Suprapubic skin (tissue), 4 donors: Measurements from ENCODE around the gene OSGIN1. TPM values are rescaled to one million over a fixed set of nuclear protein-coding genes. Genes with fewer than 3 reads are reported as not detected.

Experiments used
- DNase-seq, 2 donors: peaks; one replicate each; pipeline ENCODE4 v3.0.0-alpha.2; 2019; ENCODE audit warnings: low spot score in 2 of 2
- H3K27ac ChIP-seq: fragments of 200-600 bp; sonication (generic); one replicate; pipeline ENCODE4 v1.5.1; 2019
- H3K27me3 ChIP-seq: fragments of 200-600 bp; sonication (generic); one replicate; pipeline ENCODE4 v1.5.1; 2019
- H3K36me3 ChIP-seq: fragments of 200-600 bp; sonication (generic); one replicate; pipeline ENCODE4 v1.5.1; 2019
- H3K4me1 ChIP-seq: fragments of 200-600 bp; sonication (generic); one replicate; pipeline ENCODE4 v1.5.1; 2019
- H3K4me3 ChIP-seq: fragments of 200-600 bp; sonication (generic); one replicate; pipeline ENCODE4 v1.5.1; 2019; ENCODE audit warnings: mild to moderate bottlenecking
- H3K9me3 ChIP-seq: fragments of 200-600 bp; sonication (generic); one replicate; pipeline ENCODE4 v1.5.1; 2019
- CTCF ChIP-seq, 2 donors: fragments of 200-600 bp in 1 of 2; fragments of 450-650 bp in 1 of 2; sonication (generic) in 1 of 2; IDR thresholded peaks; one replicate each; pipeline ENCODE4 v1.5.1; 2016 to 2019; ENCODE audit warnings: antibody characterized with exemption in 2 of 2, mild to moderate bottlenecking in 1 of 2, moderate library complexity in 1 of 2
- EP300 ChIP-seq: sonication (generic); formaldehyde crosslinking; IDR thresholded peaks from one replicate; pipeline ENCODE4 v1.6.1; 2017; ENCODE audit warnings: antibody characterized with exemption
- POLR2A ChIP-seq, 2 donors: fragments of 450-650 bp; IDR thresholded peaks; one replicate each; pipeline ENCODE4 v1.6.1; 2017; ENCODE audit warnings: antibody characterized with exemption in 2 of 2, mild to moderate bottlenecking in 2 of 2, moderate library complexity in 2 of 2
- POLR2AphosphoS5 ChIP-seq, 3 donors: sonication (generic); formaldehyde crosslinking; IDR thresholded peaks; one replicate each; pipeline ENCODE4 v1.6.1; 2017; ENCODE audit warnings: antibody characterized with exemption in 3 of 3
- whole genome bisulfite sequencing: methylation state at CpG from one replicate; pipeline ENCODE4 v1.1.5; 2018; 5-methylcytosine and 5-hydroxymethylcytosine counted together
- total RNA-seq, 4 donors: library from RNA; depleted of rRNA; stranded (reverse); fragments of >200 nt; gene quantifications; one replicate each; pipeline ENCODE4 v1.1.0, GENCODE V29; 2016

Gene OSGIN1
- total RNA-seq, 4 donors from 2014 or later: 1.0 to 2.2 (median 1.5) TPM

- no peak overlapping the region for H3K27ac ChIP-seq
- no peaks in the 10 kb centered on the region for H3K9me3 ChIP-seq
- H3K4me1 ChIP-seq: no peaks in the 10 kb centered on the region
- 58% methylated on average over 6 of the region's 6 CpGs for WGBS
- H3K4me3 ChIP-seq: no peak overlapping the region
- no peak for DNase-seq
- peaks cover 29% of the 10 kb centered on the region for H3K27me3 ChIP-seq
- TF ChIP-seq POLR2A (IDR thresholded peaks at IDR 0.05) (no peak), CTCF (IDR thresholded peaks at IDR 0.05) (no peak), EP300 (no peak), POLR2AphosphoS5 (IDR thresholded peaks at IDR 0.05) (no peak)
- H3K36me3 ChIP-seq: no peaks in the 10 kb centered on the region
These were observed 39.6 kb downstream of the OSGIN1 start for GRCh38 chr16:83992624-83993023.

- TF ChIP-seq CTCF (IDR thresholded peaks at IDR 0.05): no peak
- TF ChIP-seq POLR2A (IDR thresholded peaks at IDR 0.05): no peak
- Histone ChIP-seq H3K27me3 (peaks cover 33% of the 10 kb centered on the region), H3K4me1 (no peaks in the 10 kb centered on the region), H3K9me3 (no peaks in the 10 kb centered on the region), H3K36me3 (no peaks in the 10 kb centered on the region), H3K4me3 (no peak overlapping the region), H3K27ac (no peak overlapping the region)
- DNase-seq: no peak
- WGBS: 92% methylated on average over 4 of the region's 8 CpGs
These were observed 41.0 kb downstream of the OSGIN1 start for GRCh38 chr16:83994087-83994486.

- H3K36me3 ChIP-seq: no peaks in the 10 kb centered on the region
- H3K27me3 ChIP-seq: peaks cover 36% of the 10 kb centered on the region
- WGBS: 82% methylated on average over 13 of the region's 13 CpGs
- TF ChIP-seq POLR2AphosphoS5 (IDR thresholded peaks at IDR 0.05): no peak
- TF ChIP-seq EP300: no peak
- no peak for TF ChIP-seq CTCF (IDR thresholded peaks at IDR 0.05)
- TF ChIP-seq POLR2A (IDR thresholded peaks at IDR 0.05): no peak
- H3K4me1 ChIP-seq: no peaks in the 10 kb centered on the region
- H3K4me3 ChIP-seq: no peak overlapping the region
- no peak for DNase-seq
- H3K9me3 ChIP-seq: no peaks in the 10 kb centered on the region
- no peak overlapping the region for H3K27ac ChIP-seq
These were observed 41.7 kb downstream of the OSGIN1 start for GRCh38 chr16:83994703-83995102.

GRCh38 chr16:83995754-83996153 is 42.7 kb downstream of the OSGIN1 start:
- peaks cover 30% of the 10 kb centered on the region for H3K27me3 ChIP-seq
- no peak for DNase-seq
- 24% methylated on average over 11 of the region's 21 CpGs for WGBS

More at GRCh38 chr16:83995754-83996153, 42.7 kb downstream of the OSGIN1 start:
- no peak for TF ChIP-seq CTCF (IDR thresholded peaks at IDR 0.05)
- TF ChIP-seq POLR2A (IDR thresholded peaks at IDR 0.05): no peak
- no peak for TF ChIP-seq EP300
- TF ChIP-seq POLR2AphosphoS5 (IDR thresholded peaks at IDR 0.05): no peak
- Histone ChIP-seq H3K9me3 (no peaks in the 10 kb centered on the region), H3K4me3 (no peak overlapping the region), H3K27ac (no peak overlapping the region), H3K36me3 (no peaks in the 10 kb centered on the region), H3K4me1 (no peaks in the 10 kb centered on the region)
